Activated CD4-positive, alpha-beta T cell treated with anti-CD3 and anti-CD28 coated beads for 4 hours (primary cell): ENCODE results near the gene KCNF1.

Source experiments
- DNase-seq, 2 donors: peaks; one replicate each; pipeline ENCODE4 v3.0.0-alpha.2; 2020

KCNF1 gene

GRCh38 chr2:10921525-10921924, 9.8 kb downstream of the KCNF1 start:
- DNase-seq, result no peak

DNA sequence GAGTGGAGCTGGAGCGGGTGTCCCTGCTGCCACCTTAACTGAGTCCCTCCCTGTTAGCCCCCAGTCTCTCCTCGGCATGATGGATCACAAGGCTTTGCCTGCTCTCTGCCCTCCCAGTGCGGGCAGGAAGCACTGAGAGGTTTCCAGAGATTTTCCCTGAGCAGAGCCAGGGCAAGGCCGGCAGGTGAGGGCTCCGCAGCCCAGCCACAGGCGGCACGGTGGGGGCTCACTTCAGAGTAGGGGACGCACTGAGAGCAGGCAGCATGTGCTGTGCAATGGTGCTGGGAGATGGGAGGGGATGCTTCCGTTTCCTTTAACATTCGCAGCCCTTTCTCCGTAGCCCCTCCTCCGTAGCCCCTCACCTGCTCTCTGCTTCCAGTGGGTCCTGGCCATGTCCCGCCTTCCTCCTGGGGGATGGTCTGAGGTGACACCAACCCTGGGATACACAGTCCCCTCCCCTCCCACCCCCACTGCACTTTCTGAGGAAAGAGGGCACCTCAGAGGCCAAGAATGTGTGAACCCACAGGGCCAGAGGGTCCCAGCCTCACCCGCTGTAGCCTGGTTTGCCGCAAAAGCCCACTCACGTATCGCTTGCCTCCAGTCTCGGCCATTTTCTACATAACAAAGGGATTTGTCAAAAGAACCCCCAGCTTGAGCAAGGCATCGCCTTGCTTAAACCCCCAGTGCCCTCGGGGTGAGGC, 10.7 kb downstream of the KCNF1 start:
- DNase-seq, result no peak

- no peak for DNase-seq
Observed at GRCh38 chr2:10923008-10923375, 11.3 kb downstream of the KCNF1 start.

DNA sequence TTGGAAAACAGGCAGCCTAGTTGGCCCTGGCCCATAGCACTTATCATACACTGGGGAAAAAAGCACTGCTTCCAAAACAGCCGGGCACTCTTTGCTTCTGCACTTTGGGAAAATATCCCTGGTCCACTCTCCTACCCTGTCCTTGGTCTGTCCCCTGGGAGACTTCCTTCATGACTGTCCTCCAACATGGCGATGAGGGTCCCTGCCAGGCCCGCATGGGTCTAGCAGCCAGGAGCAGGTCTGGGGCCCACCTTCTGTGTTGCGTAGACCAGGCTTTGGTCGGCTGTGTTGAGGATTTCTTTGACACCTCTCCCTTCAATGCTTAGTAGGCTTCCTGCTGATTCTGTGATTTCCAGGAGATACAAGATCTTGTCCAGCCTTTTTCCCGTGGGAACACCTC, 12.2 kb downstream of the KCNF1 start:
- DNase-seq, result no peak

DNA sequence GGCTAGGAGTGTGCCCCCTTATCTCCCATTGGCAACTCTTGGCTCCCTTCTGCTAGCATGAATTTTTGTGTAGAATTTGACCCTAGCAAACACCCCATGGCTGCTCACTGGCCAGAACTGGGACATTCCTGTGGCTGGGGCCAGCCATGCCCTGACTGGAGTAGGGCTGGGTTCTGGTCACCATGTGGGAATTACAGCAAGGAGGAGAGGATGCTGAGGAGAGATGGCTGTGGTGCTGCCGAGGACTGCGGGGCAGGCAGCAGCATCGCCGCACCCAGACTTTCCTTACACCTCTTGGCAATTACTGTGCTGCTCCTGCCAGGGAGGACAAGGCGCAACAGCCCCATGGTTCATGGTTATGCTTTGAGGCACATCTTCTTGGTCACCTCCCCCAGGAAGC, 12.7 kb downstream of the KCNF1 start:
- DNase-seq, result no peak

DNA sequence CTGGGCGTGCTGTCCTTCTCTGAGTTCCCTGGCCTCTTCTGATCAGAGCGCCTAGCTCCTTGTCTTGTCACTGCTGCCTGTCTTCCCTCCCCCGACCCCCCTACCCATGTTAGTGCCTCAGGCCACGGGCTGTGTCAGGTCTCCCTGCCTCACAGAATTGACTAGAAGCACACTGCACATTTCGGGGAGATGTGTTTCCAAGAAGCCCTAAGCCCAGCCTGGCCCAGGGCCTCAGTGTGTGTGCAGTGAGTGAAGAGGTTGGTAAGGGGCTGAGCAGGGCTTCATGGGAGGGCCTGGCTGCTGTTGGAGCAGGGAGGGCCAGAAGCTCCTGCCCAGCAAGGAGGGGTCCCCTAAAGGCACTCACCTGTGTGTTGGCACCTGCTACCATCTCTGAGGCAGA, 13.1 kb downstream of the KCNF1 start:
- DNase-seq, result no peak

GRCh38 chr2:10926191-10926820, 14.6 kb downstream of the KCNF1 start:
- DNase-seq, result no peak

GRCh38 chr2:10930721-10931516, 19.2 kb downstream of the KCNF1 start:
- no peak for DNase-seq

DNA sequence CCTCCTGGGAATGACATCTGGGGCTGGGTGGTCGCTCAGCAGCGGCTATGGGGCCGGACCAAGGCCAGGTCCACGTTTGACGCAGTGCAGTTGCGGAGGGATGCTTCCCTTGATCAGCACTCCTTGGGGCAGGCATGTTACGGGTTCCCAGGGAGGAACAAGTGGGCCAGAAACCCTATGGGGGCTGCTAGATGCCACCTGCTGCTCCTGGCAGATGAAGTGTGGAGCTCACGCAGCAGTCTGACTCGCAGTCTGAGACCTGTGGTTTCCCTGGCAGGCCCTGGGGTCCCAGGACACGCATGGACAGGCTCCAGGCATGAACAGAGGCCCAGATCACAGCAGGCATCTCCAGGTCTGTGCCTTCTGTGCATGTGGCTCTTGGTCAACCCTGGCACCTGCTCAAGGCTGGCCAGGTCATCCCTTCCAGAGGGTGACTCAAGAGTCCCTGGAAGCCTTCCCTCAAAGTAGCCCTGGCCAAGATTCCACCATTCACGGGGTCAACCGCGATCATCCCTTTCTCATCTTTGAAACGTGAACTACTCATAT, 20.0 kb downstream of the KCNF1 start:
- DNase-seq, result no peak

DNA sequence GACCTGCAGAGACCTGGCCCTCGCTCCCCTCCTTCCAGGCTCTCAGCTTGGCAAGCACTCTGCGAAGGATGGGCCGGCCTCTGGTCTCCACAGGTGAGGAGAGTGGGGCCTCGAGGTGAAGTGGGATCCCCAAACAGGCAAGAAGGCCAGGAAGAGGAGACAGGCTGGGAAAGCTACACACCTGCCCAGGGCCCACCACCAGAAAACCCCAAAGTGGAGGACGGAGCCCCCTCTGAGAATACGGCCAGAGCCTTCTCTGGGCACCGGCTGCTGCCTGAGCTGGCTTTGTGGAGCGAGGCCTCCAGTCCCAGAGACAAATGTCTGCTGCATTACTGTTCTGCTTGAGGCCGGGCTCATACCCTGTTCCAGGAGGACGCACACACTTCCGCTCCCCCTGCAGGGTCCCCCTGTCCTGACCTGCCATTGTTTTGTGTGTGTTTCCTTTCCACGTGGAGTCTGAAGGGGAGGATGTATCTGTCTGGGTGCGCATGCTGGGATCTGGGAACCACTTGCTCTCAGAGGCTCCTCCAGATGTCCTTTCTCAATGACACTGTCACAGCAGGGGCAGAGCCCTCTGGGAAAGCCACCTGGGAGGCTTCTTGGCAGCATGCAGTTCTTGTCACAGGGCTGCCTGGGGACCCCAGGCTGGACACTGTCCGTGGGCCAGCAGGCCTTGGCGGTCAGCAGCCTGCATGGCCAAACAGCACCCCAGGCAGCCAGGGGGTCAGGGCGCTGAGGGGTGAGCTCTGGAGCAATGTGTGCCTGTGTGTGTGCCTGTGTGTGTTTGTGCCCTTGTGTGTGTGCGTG, 20.8 kb downstream of the KCNF1 start:
- DNase-seq, result no peak

DNA sequence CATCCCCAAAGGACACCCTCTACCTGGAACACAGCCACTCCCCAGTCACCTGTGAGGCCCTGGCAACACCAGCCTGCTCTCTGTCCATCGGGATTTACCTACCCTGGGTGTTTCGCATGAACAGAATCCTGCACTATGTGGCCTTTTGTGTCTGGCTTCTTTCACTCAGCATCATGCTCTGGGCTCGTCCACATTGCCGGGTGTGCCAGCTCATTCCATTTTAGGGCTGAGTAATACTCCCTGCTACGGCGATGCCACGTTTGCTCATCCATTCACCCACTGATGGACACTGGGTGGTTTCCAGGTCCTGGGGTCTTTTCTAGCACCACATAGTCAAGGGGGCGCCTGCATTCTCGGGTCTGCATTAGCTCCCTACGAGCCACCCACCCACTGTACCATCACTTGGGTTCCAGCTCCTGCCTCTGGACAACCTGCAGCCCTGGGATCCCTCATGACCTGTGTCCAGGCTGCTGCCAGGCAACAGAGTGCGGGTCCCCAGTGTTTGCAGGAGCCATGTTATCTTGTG, 22.0 kb downstream of the KCNF1 start:
- no peak for DNase-seq

- DNase-seq, result no peak
Observed at GRCh38 chr2:10934308-10934978, 22.7 kb downstream of the KCNF1 start.

GRCh38 chr2:10934979-10935350, 23.2 kb downstream of the KCNF1 start:
- DNase-seq, result no peak

DNA sequence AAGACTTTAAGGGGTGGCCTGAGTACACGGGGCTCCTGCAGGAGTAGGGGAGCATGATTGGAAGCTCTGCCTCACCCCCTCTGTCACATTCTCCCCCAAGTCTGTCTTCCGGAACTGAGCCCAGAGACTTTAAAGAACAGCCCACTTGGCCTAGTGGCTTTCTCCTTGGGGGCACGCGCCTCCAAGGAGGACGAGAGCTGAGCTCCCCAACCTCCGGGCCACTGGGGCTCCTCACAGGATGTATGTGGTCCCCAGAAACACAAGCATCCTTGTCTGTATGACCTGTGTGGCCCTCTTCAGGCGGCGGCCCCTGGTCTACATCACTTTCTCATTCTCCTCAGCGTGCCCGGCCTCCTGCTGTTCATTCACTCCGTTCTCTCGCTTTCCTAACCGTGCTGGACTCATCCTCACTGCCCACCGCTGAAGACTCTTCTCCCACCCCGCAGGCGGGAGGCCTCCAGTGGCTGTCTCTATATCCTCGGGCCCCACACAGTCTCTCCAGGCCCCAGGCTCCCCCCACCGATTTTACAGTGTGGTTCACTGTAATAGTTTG, 23.7 kb downstream of the KCNF1 start:
- no peak for DNase-seq

GRCh38 chr2:10935953-10936942, 24.5 kb downstream of the KCNF1 start:
- DNase-seq, result no peak

GRCh38 chr2:10939058-10939457, 27.3 kb downstream of the KCNF1 start:
- no peak for DNase-seq

GRCh38 chr2:10940596-10940995, 28.9 kb downstream of the KCNF1 start:
- no peak for DNase-seq

DNA sequence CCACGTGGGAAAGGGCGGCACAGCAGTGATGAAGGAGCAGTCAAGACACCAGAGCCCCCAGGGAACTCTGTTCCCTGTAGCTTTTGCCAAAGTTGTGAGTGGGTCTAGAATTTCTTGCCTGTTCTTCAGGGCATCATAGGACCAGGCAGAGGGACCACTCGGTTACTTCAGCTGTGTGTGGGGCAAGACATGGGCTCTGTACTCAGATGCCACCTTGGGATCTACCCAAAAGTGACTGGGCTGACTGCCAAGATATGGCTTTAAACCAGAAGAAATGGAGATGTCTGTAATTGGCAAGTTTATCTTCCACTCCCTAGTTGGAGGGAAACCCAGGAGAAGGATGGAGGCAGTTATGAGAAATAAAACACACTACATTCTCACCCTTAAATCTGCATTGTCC, 29.6 kb downstream of the KCNF1 start:
- no peak for DNase-seq

- DNase-seq, result no peak
Observed at GRCh38 chr2:10944799-10945198, 33.1 kb downstream of the KCNF1 start.

DNA sequence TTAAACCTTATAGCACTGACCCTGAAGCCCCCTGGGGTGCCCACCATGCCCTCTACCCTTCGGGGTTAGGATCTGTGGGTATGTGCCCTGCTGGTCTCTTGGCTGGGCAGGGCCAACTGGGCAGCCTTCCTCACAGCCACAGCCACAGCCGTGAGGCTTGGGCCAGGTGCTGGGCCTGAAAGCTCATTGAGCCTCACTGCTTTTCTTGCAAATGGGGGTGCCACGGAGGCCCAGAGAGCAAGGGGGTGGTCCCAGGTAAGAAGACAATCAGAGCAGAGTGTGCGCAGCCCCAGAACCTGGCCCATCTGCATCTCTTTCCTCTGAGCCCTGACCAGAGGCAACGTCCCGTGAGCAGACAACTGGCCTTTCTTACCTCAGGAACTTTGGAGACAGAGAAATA, 34.7 kb downstream of the KCNF1 start:
- no peak for DNase-seq

- DNase-seq, result no peak
Observed at GRCh38 chr2:10947005-10947440, 35.3 kb downstream of the KCNF1 start.
